ENCODE results near the gene LAMA4.

- TF ChIP-seq CTCF (IDR thresholded peaks at IDR 0.05) (no peak), EP300 (IDR thresholded peaks at IDR 0.05) (no peak), SREBF2 (IDR thresholded peaks at IDR 0.05) (no peak)
These were observed 554 bp upstream of the LAMA4 start for GRCh38 chr6:112254921-112255320.

All from A549 (cell line).